ENCODE results near the gene ZNF521.

GRCh38 chr18:25223211-25223610, 128.8 kb downstream of the ZNF521 start:
- TF ChIP-seq CTCF (IDR thresholded peaks at IDR 0.05) (no peak), ZFX (IDR thresholded peaks at IDR 0.05; ENCODE audit: borderline replicate concordance) (no peak)

Measured in 22Rv1 (cell line).